B cell (primary cell): ENCODE results near the gene ILK.

Experiments
- CTCF ChIP-seq: fragments of 200-600 bp; IDR thresholded peaks from one replicate; pipeline ENCODE4 v1.8.0; 2022; ENCODE audit warnings: antibody characterized with exemption, mild to moderate bottlenecking
- EZH2 ChIP-seq: IDR thresholded peaks from 2 replicates; pipeline ENCODE4 v1.6.1; 2012; ENCODE audit warnings: borderline replicate concordance, low read depth, mild to moderate bottlenecking, moderate library complexity, low read length; ENCODE audit not compliant: insufficient read depth, poor library complexity, severe bottlenecking

DNA sequence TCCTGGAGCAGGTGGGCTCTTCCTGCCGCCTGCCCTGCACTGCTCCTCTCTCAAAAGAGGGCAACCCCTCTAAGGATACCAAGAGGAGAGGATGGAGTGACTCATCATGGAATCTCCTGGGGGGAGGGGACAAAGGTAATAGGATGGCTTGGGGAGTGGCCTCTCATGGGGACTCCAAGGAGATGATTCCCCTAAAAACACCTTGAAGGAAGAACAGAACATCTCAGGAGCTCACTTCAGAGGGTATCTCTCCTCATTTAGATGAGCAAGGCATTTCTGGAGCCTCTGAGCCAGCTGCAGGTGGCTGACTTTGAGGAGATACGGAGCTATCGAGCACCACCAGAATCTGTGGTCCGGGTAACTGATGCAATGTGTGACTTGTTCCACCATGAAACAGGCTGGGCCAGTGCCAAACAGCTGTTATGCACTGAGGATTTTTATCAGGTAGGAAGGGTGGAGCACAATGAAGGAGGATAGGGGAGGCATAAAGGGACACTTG is 40.4 kb upstream of the ILK start:
- TF ChIP-seq CTCF (no peak), EZH2 (no peak)
